Kidney (tissue), 14 donors: ENCODE results near the gene CEACAM16. TPM values are rescaled to one million over a fixed set of nuclear protein-coding genes. Genes with fewer than 3 reads are reported as not detected.

Experiments used
- DNase-seq, 5 donors: peaks; one replicate each; pipeline ENCODE4 v3.0.0-alpha.2; 2013 to 2020
- FAIRE-seq: peaks from 2 replicates; lab custom pipeline; 2012; peaks lifted over from hg19 to GRCh38; lab: Jason Lieb, UNC
- H3K27ac ChIP-seq, 2 donors: one replicate each; pipeline ENCODE4 v1.7.0; 2013; ENCODE audit warnings: low read depth in 2 of 2, low read length in 2 of 2, inconsistent platforms in 1 of 2
- H3K27me3 ChIP-seq: one replicate; pipeline ENCODE4 v1.7.1; 2013; ENCODE audit warnings: low read length, inconsistent platforms; ENCODE audit not compliant: control insufficient read depth, insufficient read depth
- H3K36me3 ChIP-seq, 3 donors: one replicate each; pipeline versions ENCODE4 v1.7.0 to v1.7.1; 2013; ENCODE audit warnings: low read length in 3 of 3, control low read depth in 1 of 3, inconsistent platforms in 1 of 3; ENCODE audit not compliant: insufficient read depth in 3 of 3, control insufficient read depth in 2 of 3
- H3K4me1 ChIP-seq, 3 donors: one replicate each; pipeline versions ENCODE4 v1.7.0 to v1.7.1; 2013; ENCODE audit warnings: low read length in 3 of 3, inconsistent platforms in 1 of 3, low read depth in 1 of 3; ENCODE audit not compliant: control insufficient read depth in 2 of 3, insufficient read depth in 2 of 3
- H3K4me3 ChIP-seq, 3 donors: one replicate each; pipeline versions ENCODE4 v1.7.0 to v1.8.1; 2013; ENCODE audit warnings: low read length in 3 of 3, control low read depth in 1 of 3, inconsistent platforms in 1 of 3
- H3K9ac ChIP-seq, 3 donors: one replicate each; pipeline versions ENCODE4 v1.7.0 to v1.7.1; 2013; ENCODE audit warnings: low read length in 3 of 3, control low read depth in 1 of 3, inconsistent platforms in 1 of 3
- H3K9me3 ChIP-seq, 3 donors: one replicate each; pipeline versions ENCODE4 v1.7.0 to v1.7.1; 2013; ENCODE audit warnings: low read length in 3 of 3, control low read depth in 1 of 3, inconsistent platforms in 1 of 3; ENCODE audit not compliant: control insufficient read depth in 2 of 3, insufficient read depth in 1 of 3
- intact Hi-C: fragments of 100-400 bp; cut with DNase I; formaldehyde crosslinking; loops from one replicate; pipeline ENCODE4 v1.11.1; 2022
- polyA plus RNA-seq: library from polyadenylated mRNA; stranded (reverse); fragments of 350-450 nt; fragmentation: Illumina TruSeq; extraction: RNeasy Lipid Tissue Mini Kit (QIAGEN cat#74804); gene quantifications from one replicate; pipeline ENCODE4 v1.2.3, GENCODE V29; 2014; ENCODE audit warnings: low read depth, low replicate concordance; ENCODE audit not compliant: insufficient read depth
- total RNA-seq: library from RNA; stranded (reverse); fragmentation: NEBNext Ultra II Directional; extraction: Animal tissue kit (Norgen Biotek cat#: 25700); gene quantifications from one replicate; pipeline ENCODE4 v1.2.1, GENCODE V29; 2021
- TF ChIP-seq, protein P1 (sequence below): IDR thresholded peaks from 3 replicates; pipeline ENCODE4 v1.5.1; 2012; ENCODE audit warnings: mild to moderate bottlenecking, moderate library complexity, borderline replicate concordance; ENCODE audit not compliant: insufficient read depth; ENCODE audit errors: extremely low read depth
- donor health status: control.
- donor health status: control.
- donor health status: control.
- donor health status: control.
- donor health status: control.
- donor health status: DM: yes; HTN: yes; CAD: no.
- donor health status: Normal renal cell carcinoma (clear cell type).

Gene CEACAM16
- total and polyA plus RNA-seq, 2 donors from 2014 or later, result not detected

DNA sequence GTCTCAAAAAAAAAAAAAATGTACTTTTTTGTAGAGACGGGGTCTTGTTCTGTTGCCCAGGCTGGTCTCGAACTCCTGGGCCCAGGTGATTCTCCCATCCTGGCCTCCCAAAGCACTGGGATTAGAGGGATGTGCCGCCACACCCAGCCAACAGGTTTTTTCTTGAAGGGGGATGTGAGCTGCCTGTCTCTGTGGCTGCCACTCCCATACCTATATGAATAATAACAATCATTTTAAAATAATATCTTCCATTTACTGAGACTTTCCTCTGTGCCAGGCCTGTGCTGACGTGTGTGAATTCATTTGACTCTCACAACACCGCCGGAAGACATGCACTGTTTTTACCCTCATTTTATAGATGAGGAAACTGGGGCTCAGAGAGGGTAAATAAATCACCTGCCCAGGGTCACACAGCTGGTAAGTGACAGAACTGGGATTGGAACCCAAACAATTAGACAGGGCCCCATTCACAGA is 42.3 kb downstream of the CEACAM16 start:
- no peak overlapping the region for H3K9ac ChIP-seq
- no peak overlapping the region for H3K4me3 ChIP-seq
- no peaks in the 10 kb centered on the region for H3K36me3 ChIP-seq
- peak overlapping the region; percentile 68 to 89 for H3K27ac ChIP-seq
- no peak for FAIRE-seq
- intact Hi-C loops, result no loop called here
- H3K27me3 ChIP-seq, result no peaks in the 10 kb centered on the region
- TF ChIP-seq, protein P1, sequence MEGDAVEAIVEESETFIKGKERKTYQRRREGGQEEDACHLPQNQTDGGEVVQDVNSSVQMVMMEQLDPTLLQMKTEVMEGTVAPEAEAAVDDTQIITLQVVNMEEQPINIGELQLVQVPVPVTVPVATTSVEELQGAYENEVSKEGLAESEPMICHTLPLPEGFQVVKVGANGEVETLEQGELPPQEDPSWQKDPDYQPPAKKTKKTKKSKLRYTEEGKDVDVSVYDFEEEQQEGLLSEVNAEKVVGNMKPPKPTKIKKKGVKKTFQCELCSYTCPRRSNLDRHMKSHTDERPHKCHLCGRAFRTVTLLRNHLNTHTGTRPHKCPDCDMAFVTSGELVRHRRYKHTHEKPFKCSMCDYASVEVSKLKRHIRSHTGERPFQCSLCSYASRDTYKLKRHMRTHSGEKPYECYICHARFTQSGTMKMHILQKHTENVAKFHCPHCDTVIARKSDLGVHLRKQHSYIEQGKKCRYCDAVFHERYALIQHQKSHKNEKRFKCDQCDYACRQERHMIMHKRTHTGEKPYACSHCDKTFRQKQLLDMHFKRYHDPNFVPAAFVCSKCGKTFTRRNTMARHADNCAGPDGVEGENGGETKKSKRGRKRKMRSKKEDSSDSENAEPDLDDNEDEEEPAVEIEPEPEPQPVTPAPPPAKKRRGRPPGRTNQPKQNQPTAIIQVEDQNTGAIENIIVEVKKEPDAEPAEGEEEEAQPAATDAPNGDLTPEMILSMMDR, result no peak
- peaks cover 0 to 19% (median 17%) of the 10 kb centered on the region in 3 donors for H3K4me1 ChIP-seq
- DNase-seq, result no peak
- H3K9me3 ChIP-seq, result no peaks in the 10 kb centered on the region

DNA sequence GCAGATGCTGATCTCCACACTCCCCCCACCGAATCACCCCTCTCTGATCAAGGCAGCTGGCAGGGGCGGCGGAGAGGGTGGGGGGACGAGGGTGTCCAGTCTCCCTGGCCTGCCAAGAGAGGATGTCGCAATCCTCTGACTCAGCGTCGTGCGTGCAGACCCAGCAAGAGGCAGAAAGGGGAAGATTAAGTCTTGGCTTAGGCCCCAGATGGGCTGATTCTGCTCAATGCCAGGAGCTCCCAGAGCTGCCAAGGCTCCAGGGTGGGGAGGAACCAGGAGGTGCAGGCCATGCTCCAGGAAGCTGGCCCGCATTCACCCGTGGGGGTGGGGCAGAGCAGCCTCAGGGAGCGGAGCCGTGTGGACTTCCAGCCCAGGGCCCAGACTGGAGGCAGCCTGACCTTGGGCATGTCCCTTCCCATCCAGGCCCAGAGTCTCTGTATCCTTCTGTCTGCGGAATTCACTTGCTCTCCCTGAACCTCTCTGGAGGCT is 42.9 kb downstream of the CEACAM16 start:
- peak; percentile 38 to 99 (median 68) for DNase-seq
- H3K9ac ChIP-seq, result no peak overlapping the region
- no peak overlapping the region for H3K4me3 ChIP-seq
- H3K27me3 ChIP-seq, result no peaks in the 10 kb centered on the region
- H3K4me1 ChIP-seq, result peaks cover 0 to 22% (median 18%) of the 10 kb centered on the region in 3 donors
- TF ChIP-seq, protein P1, result no peak
- no peaks in the 10 kb centered on the region for H3K36me3 ChIP-seq
- H3K27ac ChIP-seq, result peak overlapping the region; percentile 82 to 97
- intact Hi-C loops, result no loop called here
- H3K9me3 ChIP-seq, result no peaks in the 10 kb centered on the region
- peak; percentile 23 for FAIRE-seq

DNA sequence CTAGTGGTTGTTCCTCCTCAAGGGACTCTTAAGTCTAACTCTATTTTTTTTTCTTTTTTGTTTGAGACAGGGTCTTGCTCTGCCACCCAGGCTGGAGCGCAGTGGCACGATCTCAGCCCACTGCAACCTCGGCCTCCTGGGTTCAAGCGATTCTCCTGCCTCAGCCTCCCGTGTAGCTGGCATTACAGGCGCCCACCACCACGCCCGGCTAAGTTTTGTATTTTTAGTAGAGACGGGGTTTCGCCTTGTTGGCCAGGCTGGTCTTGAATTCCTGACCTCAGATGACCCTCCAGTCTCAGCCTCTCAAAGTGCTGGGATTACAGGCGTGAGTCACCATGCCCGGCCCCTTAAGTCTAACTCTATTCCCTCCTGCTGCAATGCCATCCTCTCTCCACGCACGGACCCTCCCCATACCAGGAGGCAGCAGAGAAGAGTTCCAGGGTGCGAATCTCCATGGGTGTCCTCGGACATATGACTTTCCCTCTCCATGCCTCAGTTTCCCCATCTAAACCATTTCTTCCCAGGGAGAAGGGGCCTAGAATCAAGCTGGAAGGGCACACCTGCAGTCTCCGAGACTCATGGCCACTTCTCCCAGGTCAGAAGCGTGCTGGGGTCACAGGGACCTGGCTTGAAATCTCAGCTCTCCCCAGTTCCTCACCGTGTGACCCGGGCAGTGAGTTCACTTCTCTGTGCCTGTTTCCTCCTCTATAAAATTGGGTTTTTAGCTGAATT is 43.5 kb downstream of the CEACAM16 start:
- H3K9me3 ChIP-seq, result no peaks in the 10 kb centered on the region
- DNase-seq (peak in 1 of 5 donors; percentile 57), FAIRE-seq (no peak)
- no peak overlapping the region for H3K4me3 ChIP-seq
- H3K27ac ChIP-seq, result peak overlapping the region; percentile 82 to 97
- no peak overlapping the region for H3K9ac ChIP-seq
- H3K36me3 ChIP-seq, result no peaks in the 10 kb centered on the region
- TF ChIP-seq, protein P1, result no peak
- intact Hi-C loops, result no loop called here
- H3K27me3 ChIP-seq, result no peaks in the 10 kb centered on the region
- H3K4me1 ChIP-seq, result peaks cover 0 to 24% (median 21%) of the 10 kb centered on the region in 3 donors
